GM12892 (cell line): Measurements from ENCODE around the gene SPON1.

Experiments
- POLR2A ChIP-seq: IDR thresholded peaks from 2 replicates; pipeline ENCODE4 v1.6.1; 2011; ENCODE audit warnings: low read depth, low read length, control low read depth
- POLR2AphosphoS5 ChIP-seq: IDR thresholded peaks from 2 replicates; pipeline ENCODE4 v1.6.1; 2011; ENCODE audit warnings: low read depth, low read length, control low read depth
- TAF1 ChIP-seq: IDR thresholded peaks from 2 replicates; pipeline ENCODE4 v1.6.1; 2011; ENCODE audit warnings: low read depth, mild to moderate bottlenecking, control low read depth, low read length, borderline replicate concordance

GRCh38 chr11:14117632-14118031 lies 155.1 kb downstream of the SPON1 start:
- no peak for TF ChIP-seq TAF1
- no peak for TF ChIP-seq POLR2A
- no peak for TF ChIP-seq POLR2AphosphoS5
